ENCODE results near the gene VSTM2L.

VSTM2L gene

GRCh38 chr20:37933786-37934633, 31.1 kb downstream of the VSTM2L start:
- H3K36me3 ChIP-seq (ENCODE audit: control insufficient read depth, insufficient read depth, low read length): no peaks in the 10 kb centered on the region
- H3K27ac ChIP-seq (ENCODE audit: low read depth, low read length): no peak overlapping the region
- no peak overlapping the region for H3K9ac ChIP-seq (ENCODE audit: low read depth, low read length)
- no peaks in the 10 kb centered on the region for H3K9me3 ChIP-seq (ENCODE audit: control insufficient read depth, insufficient read depth, low read length)
- H3K27me3 ChIP-seq (ENCODE audit: control insufficient read depth, insufficient read depth, low read length): no peaks in the 10 kb centered on the region
- H3K4me3 ChIP-seq (ENCODE audit: low read depth, low read length): no peak overlapping the region
- H3K4me1 ChIP-seq (ENCODE audit: control insufficient read depth, insufficient read depth, low read length): peaks cover 3% of the 10 kb centered on the region; the same call in 1 of the 2 replicates

- no peak overlapping the region for H3K27ac ChIP-seq (ENCODE audit: low read depth, low read length)
- H3K36me3 ChIP-seq (ENCODE audit: control insufficient read depth, insufficient read depth, low read length): no peaks in the 10 kb centered on the region
- no peaks in the 10 kb centered on the region for H3K27me3 ChIP-seq (ENCODE audit: control insufficient read depth, insufficient read depth, low read length)
- no peak overlapping the region for H3K4me3 ChIP-seq (ENCODE audit: low read depth, low read length)
- H3K9me3 ChIP-seq (ENCODE audit: control insufficient read depth, insufficient read depth, low read length): no peaks in the 10 kb centered on the region
- no peak overlapping the region for H3K9ac ChIP-seq (ENCODE audit: low read depth, low read length)
- peaks cover 3% of the 10 kb centered on the region; the same call in 1 of the 2 replicates for H3K4me1 ChIP-seq (ENCODE audit: control insufficient read depth, insufficient read depth, low read length)
Measured at GRCh38 chr20:37934634-37935375, 31.9 kb downstream of the VSTM2L start.

- no peaks in the 10 kb centered on the region for H3K36me3 ChIP-seq (ENCODE audit: control insufficient read depth, insufficient read depth, low read length)
- no peaks in the 10 kb centered on the region for H3K27me3 ChIP-seq (ENCODE audit: control insufficient read depth, insufficient read depth, low read length)
- peaks cover 3% of the 10 kb centered on the region; the same call in 1 of the 2 replicates for H3K4me1 ChIP-seq (ENCODE audit: control insufficient read depth, insufficient read depth, low read length)
- no peaks in the 10 kb centered on the region for H3K9me3 ChIP-seq (ENCODE audit: control insufficient read depth, insufficient read depth, low read length)
- no peak overlapping the region for H3K27ac ChIP-seq (ENCODE audit: low read depth, low read length)
- no peak overlapping the region for H3K4me3 ChIP-seq (ENCODE audit: low read depth, low read length)
- no peak overlapping the region for H3K9ac ChIP-seq (ENCODE audit: low read depth, low read length)
Measured at GRCh38 chr20:37935435-37935834, 32.5 kb downstream of the VSTM2L start.

GRCh38 chr20:37936041-37936440, 33.1 kb downstream of the VSTM2L start:
- peaks cover 3% of the 10 kb centered on the region; the same call in 1 of the 2 replicates for H3K4me1 ChIP-seq (ENCODE audit: control insufficient read depth, insufficient read depth, low read length)
- no peaks in the 10 kb centered on the region for H3K36me3 ChIP-seq (ENCODE audit: control insufficient read depth, insufficient read depth, low read length)
- H3K27ac ChIP-seq (ENCODE audit: low read depth, low read length): no peak overlapping the region
- H3K27me3 ChIP-seq (ENCODE audit: control insufficient read depth, insufficient read depth, low read length): no peaks in the 10 kb centered on the region
- no peak overlapping the region for H3K9ac ChIP-seq (ENCODE audit: low read depth, low read length)
- no peak overlapping the region for H3K4me3 ChIP-seq (ENCODE audit: low read depth, low read length)
- no peaks in the 10 kb centered on the region for H3K9me3 ChIP-seq (ENCODE audit: control insufficient read depth, insufficient read depth, low read length)

GRCh38 chr20:37936451-37936850, 33.5 kb downstream of the VSTM2L start:
- Histone ChIP-seq H3K27ac (ENCODE audit: low read depth, low read length) (no peak overlapping the region), H3K27me3 (ENCODE audit: control insufficient read depth, insufficient read depth, low read length) (no peaks in the 10 kb centered on the region), H3K9me3 (ENCODE audit: control insufficient read depth, insufficient read depth, low read length) (no peaks in the 10 kb centered on the region), H3K9ac (ENCODE audit: low read depth, low read length) (no peak overlapping the region), H3K4me1 (ENCODE audit: control insufficient read depth, insufficient read depth, low read length) (peaks cover 3% of the 10 kb centered on the region; the same call in 1 of the 2 replicates), H3K4me3 (ENCODE audit: low read depth, low read length) (no peak overlapping the region), H3K36me3 (ENCODE audit: control insufficient read depth, insufficient read depth, low read length) (no peaks in the 10 kb centered on the region)

GRCh38 chr20:37937686-37938085, 34.8 kb downstream of the VSTM2L start:
- Histone ChIP-seq H3K27me3 (ENCODE audit: control insufficient read depth, insufficient read depth, low read length) (no peaks in the 10 kb centered on the region), H3K4me3 (ENCODE audit: low read depth, low read length) (no peak overlapping the region), H3K9ac (ENCODE audit: low read depth, low read length) (no peak overlapping the region), H3K36me3 (ENCODE audit: control insufficient read depth, insufficient read depth, low read length) (no peaks in the 10 kb centered on the region), H3K4me1 (ENCODE audit: control insufficient read depth, insufficient read depth, low read length) (peaks cover 3% of the 10 kb centered on the region; the same call in 1 of the 2 replicates), H3K9me3 (ENCODE audit: control insufficient read depth, insufficient read depth, low read length) (no peaks in the 10 kb centered on the region), H3K27ac (ENCODE audit: low read depth, low read length) (no peak overlapping the region)

GRCh38 chr20:37938181-37938750, 35.3 kb downstream of the VSTM2L start:
- Histone ChIP-seq H3K9me3 (ENCODE audit: control insufficient read depth, insufficient read depth, low read length) (no peaks in the 10 kb centered on the region), H3K27me3 (ENCODE audit: control insufficient read depth, insufficient read depth, low read length) (no peaks in the 10 kb centered on the region), H3K9ac (ENCODE audit: low read depth, low read length) (no peak overlapping the region), H3K27ac (ENCODE audit: low read depth, low read length) (no peak overlapping the region), H3K36me3 (ENCODE audit: control insufficient read depth, insufficient read depth, low read length) (no peaks in the 10 kb centered on the region), H3K4me3 (ENCODE audit: low read depth, low read length) (no peak overlapping the region), H3K4me1 (ENCODE audit: control insufficient read depth, insufficient read depth, low read length) (no peaks in the 10 kb centered on the region; the same call in 1 of the 2 replicates)

GRCh38 chr20:37938954-37939353, 36.0 kb downstream of the VSTM2L start:
- Histone ChIP-seq H3K36me3 (ENCODE audit: control insufficient read depth, insufficient read depth, low read length) (no peaks in the 10 kb centered on the region), H3K4me1 (ENCODE audit: control insufficient read depth, insufficient read depth, low read length) (no peaks in the 10 kb centered on the region), H3K9ac (ENCODE audit: low read depth, low read length) (no peak overlapping the region), H3K9me3 (ENCODE audit: control insufficient read depth, insufficient read depth, low read length) (no peaks in the 10 kb centered on the region), H3K27me3 (ENCODE audit: control insufficient read depth, insufficient read depth, low read length) (no peaks in the 10 kb centered on the region), H3K27ac (ENCODE audit: low read depth, low read length) (no peak overlapping the region), H3K4me3 (ENCODE audit: low read depth, low read length) (no peak overlapping the region)

- Histone ChIP-seq H3K4me1 (ENCODE audit: control insufficient read depth, insufficient read depth, low read length) (no peaks in the 10 kb centered on the region), H3K36me3 (ENCODE audit: control insufficient read depth, insufficient read depth, low read length) (no peaks in the 10 kb centered on the region), H3K27me3 (ENCODE audit: control insufficient read depth, insufficient read depth, low read length) (no peaks in the 10 kb centered on the region), H3K9me3 (ENCODE audit: control insufficient read depth, insufficient read depth, low read length) (no peaks in the 10 kb centered on the region), H3K4me3 (ENCODE audit: low read depth, low read length) (no peak overlapping the region), H3K9ac (ENCODE audit: low read depth, low read length) (no peak overlapping the region), H3K27ac (ENCODE audit: low read depth, low read length) (no peak overlapping the region)
Measured at GRCh38 chr20:37939701-37940560, 37.0 kb downstream of the VSTM2L start.

- Histone ChIP-seq H3K4me1 (ENCODE audit: control insufficient read depth, insufficient read depth, low read length) (no peaks in the 10 kb centered on the region), H3K9ac (ENCODE audit: low read depth, low read length) (no peak overlapping the region), H3K27me3 (ENCODE audit: control insufficient read depth, insufficient read depth, low read length) (no peaks in the 10 kb centered on the region), H3K27ac (ENCODE audit: low read depth, low read length) (no peak overlapping the region), H3K9me3 (ENCODE audit: control insufficient read depth, insufficient read depth, low read length) (no peaks in the 10 kb centered on the region), H3K36me3 (ENCODE audit: control insufficient read depth, insufficient read depth, low read length) (no peaks in the 10 kb centered on the region), H3K4me3 (ENCODE audit: low read depth, low read length) (no peak overlapping the region)
Measured at GRCh38 chr20:37940858-37941257, 37.9 kb downstream of the VSTM2L start.

Data from HUES48 (cell line).